Panc1 (cell line): Measurements from ENCODE around the gene CSNK2A1. TPM values are rescaled to one million over a fixed set of nuclear protein-coding genes. Genes with fewer than 3 reads are reported as not detected.
"Not testable (repeated sequence)": the region's sequence is repeated elsewhere in the genome, so short reads cannot be mapped to it uniquely, and the experiment has no call there.

ENCODE experiments used
- ATAC-seq: fragments of 200-7000 bp; cut with Tn5 transposase; 2 replicates; pipeline ENCODE4 v1.9.1; 2020; ENCODE audit warnings: mild to moderate bottlenecking, moderate library complexity
- BruUV-seq: library from RNA; stranded (reverse); fragments of 400-500 nt; replicated peaks from 2 replicates; lab custom pipeline; 2021; lab: Mats Ljungman, UMichigan
- CTCF ChIA-PET: fragments of 300-600 bp; sonication (Branson Sonifier 250); formaldehyde crosslinking; loops from one replicate; lab custom pipeline; 2022; ENCODE audit warnings: antibody characterized with exemption; lab: Charles Lee
- POLR2A ChIA-PET: fragments of 300-600 bp; sonication (Branson Sonifier 250); formaldehyde crosslinking; loops from one replicate; lab custom pipeline; 2022; ENCODE audit warnings: antibody characterized with exemption; lab: Charles Lee
- DNase-seq: peaks from one replicate; pipeline ENCODE4 v3.0.0-alpha.2; 2010; ENCODE audit warnings: low read depth, low spot score
- H3K27ac ChIP-seq: 2 replicates; pipeline ENCODE4 v1.5.1; 2011; ENCODE audit warnings: mild to moderate bottlenecking, low read length, inconsistent platforms
- H3K27me3 ChIP-seq: fragments of 200-500 bp; sonication (Bioruptor generic); 2 replicates; pipeline ENCODE4 v1.6.0; 2014; ENCODE audit warnings: low read length, inconsistent platforms; ENCODE audit not compliant: control insufficient read depth, insufficient read depth
- H3K36me3 ChIP-seq: fragments of 200-500 bp; sonication (Bioruptor generic); 2 replicates; pipeline ENCODE4 v1.5.1; 2014; ENCODE audit warnings: inconsistent platforms, mild to moderate bottlenecking, low read length, moderate library complexity; ENCODE audit not compliant: control insufficient read depth, insufficient read depth
- H3K4me1 ChIP-seq: 2 replicates; pipeline ENCODE4 v1.5.1; 2011; ENCODE audit warnings: inconsistent platforms, mild to moderate bottlenecking, low read length, moderate library complexity; ENCODE audit not compliant: control insufficient read depth, insufficient read depth
- H3K4me3 ChIP-seq, 2 experiments: 2 replicates each; pipeline ENCODE4 v1.5.1; 2011 to 2012; ENCODE audit warnings: low read depth in 2 of 2, low read length in 2 of 2, mild to moderate bottlenecking in 2 of 2, inconsistent platforms in 1 of 2, moderate library complexity in 1 of 2
- H3K9me3 ChIP-seq: fragments of 200-500 bp; sonication (Bioruptor generic); 2 replicates; pipeline ENCODE4 v1.5.1; 2014; ENCODE audit warnings: low read depth, mild to moderate bottlenecking, inconsistent platforms, low read length, moderate library complexity; ENCODE audit not compliant: control insufficient read depth, insufficient read depth
- POLR2AphosphoS5 ChIP-seq: IDR thresholded peaks from 2 replicates; pipeline ENCODE4 v1.6.1; 2012; ENCODE audit warnings: mild to moderate bottlenecking, low read depth, low read length, moderate library complexity
- SIN3A ChIP-seq: IDR thresholded peaks from 2 replicates; pipeline ENCODE4 v1.6.1; 2012; ENCODE audit warnings: low read depth, mild to moderate bottlenecking, low read length, moderate library complexity, borderline replicate concordance; ENCODE audit not compliant: insufficient read depth
- TCF7L2 ChIP-seq: IDR thresholded peaks from 2 replicates; pipeline ENCODE4 v1.6.1; 2011; ENCODE audit warnings: mild to moderate bottlenecking, low read depth, low read length, inconsistent platforms
- in situ Hi-C: cut with HindIII; loops from 2 replicates; pipeline ENCODE4 v1.10.0; 2016; ENCODE audit warnings: low sequenced_read_pairs, low pct_unique_long_range_greater_than_20kb
- intact Hi-C: fragments of 100-400 bp; cut with micrococcal nuclease; formaldehyde crosslinking; loops from one replicate; pipeline ENCODE4 v1.10.0; 2022; ENCODE audit not compliant: unreplicated experiment
- total RNA-seq: library from RNA; stranded (reverse); gene quantifications from one replicate; pipeline ENCODE4 v1.2.1, GENCODE V29; 2021; ENCODE audit not compliant: unreplicated experiment
- TF ChIP-seq, protein P1 (sequence below): fragments of 450-650 bp; IDR thresholded peaks from 2 replicates; pipeline ENCODE4 v1.5.1; 2017; ENCODE audit warnings: mild to moderate bottlenecking
- TF ChIP-seq, protein P2 (sequence below), 2 experiments: IDR thresholded peaks; 2 replicates each; pipeline ENCODE4 v1.6.1; 2011 to 2012; ENCODE audit warnings: low read depth in 2 of 2, control low read depth in 1 of 2, low read length in 1 of 2, mild to moderate bottlenecking in 1 of 2, moderate library complexity in 1 of 2; ENCODE audit not compliant: insufficient read depth in 1 of 2

Gene CSNK2A1
- total RNA-seq, 1 experiment from 2014 or later: 191 TPM

DNA sequence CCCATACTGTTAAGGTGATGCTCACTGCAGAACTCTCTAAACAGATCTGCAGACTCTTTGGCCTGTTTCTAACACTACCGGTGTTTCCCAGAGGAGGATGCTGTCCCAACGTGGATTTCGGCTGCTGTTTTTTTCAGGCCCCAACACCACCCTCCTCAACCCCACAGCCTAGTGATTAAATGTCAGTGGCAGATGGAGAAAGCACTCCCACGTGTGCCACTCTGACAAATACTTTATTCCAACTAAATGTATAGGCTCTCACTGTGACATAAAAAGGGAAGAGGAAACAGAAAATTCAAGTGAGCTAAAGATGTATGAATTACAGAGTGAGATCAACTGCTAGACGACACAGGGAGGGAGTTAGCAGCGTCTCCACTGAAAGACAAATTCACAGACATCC lies 84.8 kb downstream of the CSNK2A1 start:
- Histone ChIP-seq H3K36me3 (no peaks in the 10 kb centered on the region), H3K27me3 (no peaks in the 10 kb centered on the region), H3K4me3 (no peak overlapping the region), H3K4me1 (peaks cover 20% of the 10 kb centered on the region), H3K9me3 (no peaks in the 10 kb centered on the region), H3K27ac (no peak overlapping the region)
- ATAC-seq: no peak
- in situ Hi-C loops (no loop called here), intact Hi-C loops (no loop called here)
- TF ChIP-seq POLR2AphosphoS5 (no peak), TCF7L2 (no peak), SIN3A (no peak)
- TF ChIP-seq, protein P1, sequence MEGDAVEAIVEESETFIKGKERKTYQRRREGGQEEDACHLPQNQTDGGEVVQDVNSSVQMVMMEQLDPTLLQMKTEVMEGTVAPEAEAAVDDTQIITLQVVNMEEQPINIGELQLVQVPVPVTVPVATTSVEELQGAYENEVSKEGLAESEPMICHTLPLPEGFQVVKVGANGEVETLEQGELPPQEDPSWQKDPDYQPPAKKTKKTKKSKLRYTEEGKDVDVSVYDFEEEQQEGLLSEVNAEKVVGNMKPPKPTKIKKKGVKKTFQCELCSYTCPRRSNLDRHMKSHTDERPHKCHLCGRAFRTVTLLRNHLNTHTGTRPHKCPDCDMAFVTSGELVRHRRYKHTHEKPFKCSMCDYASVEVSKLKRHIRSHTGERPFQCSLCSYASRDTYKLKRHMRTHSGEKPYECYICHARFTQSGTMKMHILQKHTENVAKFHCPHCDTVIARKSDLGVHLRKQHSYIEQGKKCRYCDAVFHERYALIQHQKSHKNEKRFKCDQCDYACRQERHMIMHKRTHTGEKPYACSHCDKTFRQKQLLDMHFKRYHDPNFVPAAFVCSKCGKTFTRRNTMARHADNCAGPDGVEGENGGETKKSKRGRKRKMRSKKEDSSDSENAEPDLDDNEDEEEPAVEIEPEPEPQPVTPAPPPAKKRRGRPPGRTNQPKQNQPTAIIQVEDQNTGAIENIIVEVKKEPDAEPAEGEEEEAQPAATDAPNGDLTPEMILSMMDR: no peak
- TF ChIP-seq, protein P2, sequence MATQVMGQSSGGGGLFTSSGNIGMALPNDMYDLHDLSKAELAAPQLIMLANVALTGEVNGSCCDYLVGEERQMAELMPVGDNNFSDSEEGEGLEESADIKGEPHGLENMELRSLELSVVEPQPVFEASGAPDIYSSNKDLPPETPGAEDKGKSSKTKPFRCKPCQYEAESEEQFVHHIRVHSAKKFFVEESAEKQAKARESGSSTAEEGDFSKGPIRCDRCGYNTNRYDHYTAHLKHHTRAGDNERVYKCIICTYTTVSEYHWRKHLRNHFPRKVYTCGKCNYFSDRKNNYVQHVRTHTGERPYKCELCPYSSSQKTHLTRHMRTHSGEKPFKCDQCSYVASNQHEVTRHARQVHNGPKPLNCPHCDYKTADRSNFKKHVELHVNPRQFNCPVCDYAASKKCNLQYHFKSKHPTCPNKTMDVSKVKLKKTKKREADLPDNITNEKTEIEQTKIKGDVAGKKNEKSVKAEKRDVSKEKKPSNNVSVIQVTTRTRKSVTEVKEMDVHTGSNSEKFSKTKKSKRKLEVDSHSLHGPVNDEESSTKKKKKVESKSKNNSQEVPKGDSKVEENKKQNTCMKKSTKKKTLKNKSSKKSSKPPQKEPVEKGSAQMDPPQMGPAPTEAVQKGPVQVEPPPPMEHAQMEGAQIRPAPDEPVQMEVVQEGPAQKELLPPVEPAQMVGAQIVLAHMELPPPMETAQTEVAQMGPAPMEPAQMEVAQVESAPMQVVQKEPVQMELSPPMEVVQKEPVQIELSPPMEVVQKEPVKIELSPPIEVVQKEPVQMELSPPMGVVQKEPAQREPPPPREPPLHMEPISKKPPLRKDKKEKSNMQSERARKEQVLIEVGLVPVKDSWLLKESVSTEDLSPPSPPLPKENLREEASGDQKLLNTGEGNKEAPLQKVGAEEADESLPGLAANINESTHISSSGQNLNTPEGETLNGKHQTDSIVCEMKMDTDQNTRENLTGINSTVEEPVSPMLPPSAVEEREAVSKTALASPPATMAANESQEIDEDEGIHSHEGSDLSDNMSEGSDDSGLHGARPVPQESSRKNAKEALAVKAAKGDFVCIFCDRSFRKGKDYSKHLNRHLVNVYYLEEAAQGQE (IDR thresholded peaks at IDR 0.05; ENCODE audit: insufficient read depth in 1 of 2, low read depth in 2 of 2, low read length in 1 of 2): no peak
- ChIA-PET POLR2A (interaction anchor here (0.6 kb wide), 1 partner anchor 244 kb away, joined by 3 read pairs; no protein-coding TSS in a partner anchor), CTCF (no interaction called here)
- BruUV-seq: no TSS peak
- no peak for DNase-seq

- peaks cover 3% of the 10 kb centered on the region for H3K4me1 ChIP-seq
- CTCF ChIA-PET: interaction anchor here (0.5 kb wide), 1 partner anchor 48 kb away, joined by 3 read pairs; no protein-coding TSS in a partner anchor
- H3K4me3 ChIP-seq: no peak overlapping the region
- DNase-seq (no peak), ATAC-seq (no peak)
- POLR2A ChIA-PET: no interaction called here
- no peak overlapping the region for H3K27ac ChIP-seq
- H3K36me3 ChIP-seq: no peaks in the 10 kb centered on the region
- no TSS peak for BruUV-seq
- no peaks in the 10 kb centered on the region for H3K27me3 ChIP-seq
- in situ Hi-C loops: no loop called here
- H3K9me3 ChIP-seq: no peaks in the 10 kb centered on the region
- TF ChIP-seq, protein P2 (IDR thresholded peaks at IDR 0.05; ENCODE audit: insufficient read depth in 1 of 2, low read depth in 2 of 2, low read length in 1 of 2): no peak
- TF ChIP-seq POLR2AphosphoS5 (no peak), TCF7L2 (no peak), SIN3A (no peak)
- TF ChIP-seq, protein P1: no peak
- intact Hi-C loops: no loop called here
These were observed 88.6 kb downstream of the CSNK2A1 start for GRCh38 chr20:454951-455350.

GRCh38 chr20:452021-452420 lies 91.6 kb downstream of the CSNK2A1 start:
- intact Hi-C loops, POLR2A ChIA-PET, BruUV-seq, H3K36me3 ChIP-seq, H3K27me3 ChIP-seq, in situ Hi-C loops, H3K9me3 ChIP-seq, H3K27ac ChIP-seq, ATAC-seq, DNase-seq, CTCF ChIA-PET, H3K4me3 ChIP-seq, H3K4me1 ChIP-seq: not testable (repeated sequence)
